K562 (cell line): ENCODE results near the gene GPR183. TPM values are rescaled to one million over a fixed set of nuclear protein-coding genes. Genes with fewer than 3 reads are reported as not detected.

Source experiments
- ATAC-seq: fragments of 200-7000 bp; cut with Tn5 transposase; 3 replicates; pipeline ENCODE4 v1.9.1; 2020; ENCODE audit warnings: moderate library complexity
- BruUV-seq: library from RNA; stranded (reverse); fragments of 400-500 nt; replicated peaks from 2 replicates; lab custom pipeline; 2021; lab: Mats Ljungman, UMichigan
- CTCF ChIA-PET: fragments of 300-600 bp; formaldehyde crosslinking; extraction: SDS; loops from one replicate; lab custom pipeline; 2021; ENCODE audit warnings: low intra/inter-chr PET ratio; lab: Yijun Ruan, JAX
- POLR2A ChIA-PET: fragments of 300-600, 350-650 bp; sonication (Branson Sonifier 250); formaldehyde crosslinking; extraction: SDS; loops from one replicate; lab custom pipeline; 2021; ENCODE audit warnings: antibody characterized with exemption, inconsistent platforms; lab: Yijun Ruan, JAX
- DNase-seq, 4 experiments: peaks; one replicate each; pipeline versions ENCODE4 v3.0.0 to v3.0.0-alpha.2; 2011 to 2018; ENCODE audit warnings: low spot score in 3 of 4, mixed read lengths in 3 of 4; ENCODE audit errors: extremely low read depth in 1 of 4
- FAIRE-seq: peaks from 2 replicates; lab custom pipeline; 2011; peaks lifted over from hg19 to GRCh38; lab: Jason Lieb, UNC
- H2AFZ ChIP-seq: 2 replicates; pipeline ENCODE4 v1.6.0; 2011; ENCODE audit warnings: low read depth, low read length, control low read depth, inconsistent platforms
- H3K27ac ChIP-seq: fragments of 200-600 bp; 3 replicates; pipeline ENCODE4 v1.8.0; 2011; ENCODE audit warnings: low read depth, mild to moderate bottlenecking, control low read depth, inconsistent platforms, low read length, moderate library complexity, mixed read lengths; ENCODE audit errors: extremely low read depth
- H3K27me3 ChIP-seq, 2 experiments: fragments of 300-600 bp in 1 of 2; 2 replicates in 1 of 2; 3 replicates in 1 of 2; pipeline versions ENCODE4 v1.6.0 to v1.8.0; 2011; ENCODE audit warnings: inconsistent platforms in 2 of 2, low read length in 2 of 2, mild to moderate bottlenecking in 1 of 2, mixed read lengths in 1 of 2, moderate library complexity in 1 of 2; ENCODE audit not compliant: control insufficient read depth in 2 of 2, insufficient read depth in 2 of 2
- H3K36me3 ChIP-seq: fragments of 300-600 bp; 3 replicates; pipeline ENCODE4 v1.8.0; 2011; ENCODE audit warnings: mild to moderate bottlenecking, low read length, inconsistent platforms; ENCODE audit not compliant: control insufficient read depth, insufficient read depth
- H3K4me1 ChIP-seq, 2 experiments: fragments of 200-600 bp in 1 of 2; replicated peaks in 1 of 2; 2 replicates in 1 of 2; 3 replicates in 1 of 2; pipeline versions ENCODE4 v1.5.1 to v1.8.0; 2011; ENCODE audit warnings: inconsistent platforms in 2 of 2, low read length in 2 of 2, mild to moderate bottlenecking in 1 of 2, mixed read lengths in 1 of 2, moderate library complexity in 1 of 2; ENCODE audit not compliant: control insufficient read depth in 2 of 2, insufficient read depth in 2 of 2
- H3K4me2 ChIP-seq: 2 replicates; pipeline ENCODE4 v1.6.1; 2011; ENCODE audit warnings: low read length, control low read depth, inconsistent platforms, mixed read lengths; ENCODE audit not compliant: insufficient read depth
- H3K4me3 ChIP-seq: fragments of 200-600 bp; sonication (generic), shearing (Covaris generic); 2 replicates; pipeline ENCODE4 v1.5.1; 2016; ENCODE audit warnings: control low read depth, inconsistent platforms
- H3K79me2 ChIP-seq: fragments of 200-600 bp; 3 replicates; pipeline ENCODE4 v1.8.0; 2011; ENCODE audit warnings: low read length, inconsistent platforms; ENCODE audit not compliant: control insufficient read depth, insufficient read depth
- H3K9ac ChIP-seq, 2 experiments: 2 replicates each; pipeline versions ENCODE4 v1.6.0 to v1.6.1; 2011; ENCODE audit warnings: low read depth in 2 of 2, low read length in 2 of 2, control low read depth in 1 of 2, inconsistent platforms in 1 of 2, mild to moderate bottlenecking in 1 of 2, mixed read lengths in 1 of 2; ENCODE audit not compliant: insufficient read depth in 1 of 2
- H3K9me1 ChIP-seq: one replicate; pipeline ENCODE4 v1.6.0; 2011; ENCODE audit warnings: inconsistent platforms, mild to moderate bottlenecking, low read length, moderate library complexity; ENCODE audit not compliant: control insufficient read depth, insufficient read depth
- H3K9me3 ChIP-seq: replicated peaks from 2 replicates; pipeline ENCODE4 v1.5.1; 2011; ENCODE audit warnings: low read depth, low read length, inconsistent platforms; ENCODE audit not compliant: control insufficient read depth, insufficient read depth
- H4K20me1 ChIP-seq: replicated peaks from 2 replicates; pipeline ENCODE4 v1.6.1; 2011; ENCODE audit warnings: low read length, inconsistent platforms, mixed read lengths; ENCODE audit not compliant: control insufficient read depth, insufficient read depth
- CREM ChIP-seq: IDR thresholded peaks from 2 replicates; pipeline ENCODE4 v1.6.1; 2014; ENCODE audit warnings: antibody characterized with exemption, low read depth
- SNAPC5 ChIP-seq: fragments of 250-450 bp; sonication (Bioruptor Pico); IDR thresholded peaks from 2 replicates; pipeline ENCODE4 v1.8.0; 2021; ENCODE audit warnings: moderate library complexity, mild to moderate bottlenecking, inconsistent platforms
- TFE3 ChIP-seq: fragments of 450-650 bp; formaldehyde crosslinking; IDR thresholded peaks from 2 replicates; pipeline ENCODE4 v1.4.0; 2020; ENCODE audit warnings: mild to moderate bottlenecking, mixed read lengths
- ZFP30 ChIP-seq: fragments of 250-450 bp; sonication (Bioruptor Pico); IDR thresholded peaks from 2 replicates; pipeline ENCODE4 v1.8.0; 2022; ENCODE audit warnings: moderate library complexity, mild to moderate bottlenecking, inconsistent platforms, borderline replicate concordance
- in situ Hi-C: fragments of 300-500 bp; cut with MboI; formaldehyde crosslinking; loops from 4 replicates; pipeline ENCODE4 v1.15.0; 2018; ENCODE audit warnings: inconsistent platforms, mixed read lengths
- intact Hi-C: fragments of 100-400 bp; cut with micrococcal nuclease; formaldehyde crosslinking; loops from 2 replicates; pipeline ENCODE4 v1.14.2; 2022
- polyA plus RNA-seq, 8 experiments: library from polyadenylated mRNA; depleted of rRNA in 4 of 8; stranded (reverse) in 5 of 8; unstranded in 3 of 8; fragments of >200 nt; fragmentation: Nextera tagmentation in 2 of 8; fragmentation: Illumina TruSeq in 1 of 8; extraction: Ambion mirVana in 2 of 8; extraction: Trizol in 1 of 8; gene quantifications; 2 replicates each; pipeline versions ENCODE4 v1.2.1 to v1.2.3, GENCODE V29; 2011 to 2014; ENCODE audit warnings: inconsistent platforms in 1 of 8, missing spikeins in 1 of 8
- total RNA-seq, 7 experiments: library from RNA; depleted of rRNA in 6 of 7; stranded (reverse); fragments of >200 nt in 6 of 7; fragmentation: Illumina TruSeq in 2 of 7; extraction: Trizol in 2 of 7; gene quantifications; 2 replicates each; pipeline versions ENCODE4 v1.2.1 to v1.2.3, GENCODE V29; 2011 to 2021; ENCODE audit warnings: low replicate concordance in 1 of 7
- TF ChIP-seq, protein P1 (sequence below): fragments of 250-450 bp; sonication (Bioruptor Pico); IDR thresholded peaks from 2 replicates; pipeline ENCODE4 v1.4.0; 2020; ENCODE audit warnings: borderline replicate concordance

GPR183 gene
- total and polyA plus RNA-seq, 9 of the 15 experiments (the other 6 are each of a cell fraction or from before 2014, with no cell fraction given): 1.3 to 10.2 (median 3.7) TPM

- ATAC-seq (no peak), DNase-seq (no peak), FAIRE-seq (no peak)
- CTCF ChIA-PET: no interaction called here
- intact Hi-C loops (no loop called here), in situ Hi-C loops (no loop called here)
- H3K4me3 ChIP-seq: no peak overlapping the region
- no peak overlapping the region for H3K27ac ChIP-seq
- no peaks in the 10 kb centered on the region for H3K9me1 ChIP-seq
- H3K36me3 ChIP-seq: peaks cover 18% of the 10 kb centered on the region
- H3K9ac ChIP-seq: no peak overlapping the region
- H3K4me1 ChIP-seq: peaks cover 0 to 7% of the 10 kb centered on the region in 2 experiments; a peak in 2 of 5 replicates
- no peaks in the 10 kb centered on the region for H3K27me3 ChIP-seq
- TF ChIP-seq TFE3 (no peak), SNAPC5 (CRISPR knock-in tag) (no peak), CREM (no peak), ZFP30 (CRISPR knock-in tag) (no peak)
- TF ChIP-seq, protein P1, sequence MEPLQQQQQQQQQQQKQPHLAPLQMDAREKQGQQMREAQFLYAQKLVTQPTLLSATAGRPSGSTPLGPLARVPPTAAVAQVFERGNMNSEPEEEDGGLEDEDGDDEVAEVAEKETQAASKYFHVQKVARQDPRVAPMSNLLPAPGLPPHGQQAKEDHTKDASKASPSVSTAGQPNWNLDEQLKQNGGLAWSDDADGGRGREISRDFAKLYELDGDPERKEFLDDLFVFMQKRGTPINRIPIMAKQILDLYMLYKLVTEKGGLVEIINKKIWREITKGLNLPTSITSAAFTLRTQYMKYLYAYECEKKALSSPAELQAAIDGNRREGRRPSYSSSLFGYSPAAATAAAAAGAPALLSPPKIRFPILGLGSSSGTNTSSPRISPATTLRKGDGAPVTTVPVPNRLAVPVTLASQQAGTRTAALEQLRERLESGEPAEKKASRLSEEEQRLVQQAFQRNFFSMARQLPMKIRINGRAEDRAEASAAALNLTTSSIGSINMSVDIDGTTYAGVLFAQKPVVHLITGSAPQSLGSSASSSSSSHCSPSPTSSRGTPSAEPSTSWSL (CRISPR knock-in tag): no peak
- H2AFZ ChIP-seq: no peak overlapping the region
- POLR2A ChIA-PET: no interaction called here
- peaks cover 10% of the 10 kb centered on the region; the same call in 2 of the 3 replicates for H3K79me2 ChIP-seq
- no peaks in the 10 kb centered on the region for H4K20me1 ChIP-seq
- no TSS peak for BruUV-seq
- H3K4me2 ChIP-seq: no peak overlapping the region
- H3K9me3 ChIP-seq: no peaks in the 10 kb centered on the region
These were observed 9.9 kb downstream of the GPR183 start for GRCh38 chr13:99297331-99297730.
